Measurements from ENCODE around the gene ATP2A3.

The ATP2A3 gene

GRCh38 chr17:3907483-3908216, 56.6 kb downstream of the ATP2A3 start:
- no peak for DNase-seq

- DNase-seq, result no peak
Measured at GRCh38 chr17:3906881-3907280, 57.4 kb downstream of the ATP2A3 start.

- no peak for DNase-seq
Measured at GRCh38 chr17:3905017-3905520, 59.2 kb downstream of the ATP2A3 start.

- no peak for DNase-seq
Measured at GRCh38 chr17:3904501-3904900, 59.7 kb downstream of the ATP2A3 start.

GRCh38 chr17:3903881-3904290, 60.4 kb downstream of the ATP2A3 start:
- DNase-seq, result no peak

- no peak for DNase-seq
Measured at GRCh38 chr17:3903051-3903825, 61.0 kb downstream of the ATP2A3 start.

GRCh38 chr17:3900646-3901045, 63.6 kb downstream of the ATP2A3 start:
- no peak for DNase-seq

GRCh38 chr17:3897731-3898130, 66.5 kb downstream of the ATP2A3 start:
- DNase-seq, result no peak

- no peak for DNase-seq
Measured at GRCh38 chr17:3896968-3897235, 67.3 kb downstream of the ATP2A3 start.

GRCh38 chr17:3896108-3896967, 67.9 kb downstream of the ATP2A3 start:
- DNase-seq, result no peak

GRCh38 chr17:3895354-3895753, 68.9 kb downstream of the ATP2A3 start:
- DNase-seq, result no peak

- no peak for DNase-seq
Measured at GRCh38 chr17:3894911-3895343, 69.3 kb downstream of the ATP2A3 start.

- no peak for DNase-seq
Measured at GRCh38 chr17:3894188-3894587, 70.0 kb downstream of the ATP2A3 start.

- no peak for DNase-seq
Measured at GRCh38 chr17:3893720-3894116, 70.5 kb downstream of the ATP2A3 start.

- DNase-seq, result peak; percentile 87
Measured at GRCh38 chr17:3893003-3893719, 71.1 kb downstream of the ATP2A3 start, which contains the start of gene CAMKK1. CAMKK1 (minus strand) TSS chr17:3893053; CDS start chr17:3885687, 7,366 bp downstream.

GRCh38 chr17:3892095-3892998, 71.9 kb downstream of the ATP2A3 start:
- DNase-seq, result peak; percentile 71

- no peak for DNase-seq
Measured at GRCh38 chr17:3891626-3892094, 72.6 kb downstream of the ATP2A3 start.

GRCh38 chr17:3890878-3891219, 73.4 kb downstream of the ATP2A3 start:
- DNase-seq, result no peak

- peak; percentile 32 for DNase-seq
Measured at GRCh38 chr17:3890082-3890877, 74.0 kb downstream of the ATP2A3 start.

GRCh38 chr17:3889325-3890012, 74.8 kb downstream of the ATP2A3 start:
- DNase-seq, result no peak

Measured in hematopoietic multipotent progenitor cell treated with erythropoietin and hydrocortisone succinate and interleukin-3 and kit ligand, for 8 days (in vitro differentiated cells).